Skeletal muscle cell (primary cell): ENCODE results near the gene RPS6KB2.
"Not testable (repeated sequence)": the region's sequence is repeated elsewhere in the genome, so short reads cannot be mapped to it uniquely, and the experiment has no call there.

Source experiments
- DNase-seq: peaks from one replicate; pipeline ENCODE4 v3.0.0-alpha.2; 2010; ENCODE audit warnings: low read depth
- H3K4me3 ChIP-seq: 2 replicates; pipeline ENCODE4 v1.5.1; 2011; ENCODE audit warnings: low read depth, mild to moderate bottlenecking, control low read depth, low read length, moderate library complexity

Gene RPS6KB2

DNA sequence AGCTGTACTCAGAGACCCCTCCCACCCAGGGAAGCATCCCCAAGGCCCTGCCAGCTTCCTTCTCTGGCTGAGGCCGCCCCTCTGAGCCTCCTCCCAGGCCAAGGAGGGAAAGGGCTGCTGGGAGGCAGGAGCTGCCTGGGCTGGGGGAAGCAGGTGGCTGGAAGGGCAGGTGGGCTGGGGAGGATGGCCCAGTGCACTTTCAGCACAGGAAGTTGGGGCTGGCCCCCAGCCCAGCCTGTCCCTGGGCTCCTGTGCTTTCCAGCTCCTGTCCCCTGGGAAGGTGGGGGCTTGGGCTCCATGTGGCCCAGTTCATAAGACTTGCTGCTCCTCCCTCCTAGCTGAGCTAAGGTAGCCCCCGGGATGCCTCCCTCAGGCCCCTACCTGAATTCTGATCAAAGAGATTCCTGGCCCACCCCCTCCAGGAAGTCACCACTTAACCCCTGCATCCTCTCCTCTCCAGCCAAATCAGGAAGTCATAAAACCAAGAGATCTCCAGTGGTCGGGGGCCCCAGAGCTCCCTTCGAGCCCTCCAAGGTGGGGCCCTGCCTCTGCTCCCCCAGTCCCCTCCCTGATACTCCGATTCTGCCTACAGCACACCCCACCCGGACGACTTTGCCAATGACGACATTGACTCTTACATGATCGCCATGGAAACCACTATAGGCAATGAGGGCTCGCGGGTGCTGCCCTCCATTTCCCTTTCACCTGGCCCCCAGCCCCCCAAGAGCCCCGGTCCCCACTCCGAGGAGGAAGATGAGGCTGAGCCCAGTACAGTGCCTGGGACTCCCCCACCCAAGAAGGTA lies 31.5 kb upstream of the RPS6KB2 start:
- DNase-seq: no peak

DNA sequence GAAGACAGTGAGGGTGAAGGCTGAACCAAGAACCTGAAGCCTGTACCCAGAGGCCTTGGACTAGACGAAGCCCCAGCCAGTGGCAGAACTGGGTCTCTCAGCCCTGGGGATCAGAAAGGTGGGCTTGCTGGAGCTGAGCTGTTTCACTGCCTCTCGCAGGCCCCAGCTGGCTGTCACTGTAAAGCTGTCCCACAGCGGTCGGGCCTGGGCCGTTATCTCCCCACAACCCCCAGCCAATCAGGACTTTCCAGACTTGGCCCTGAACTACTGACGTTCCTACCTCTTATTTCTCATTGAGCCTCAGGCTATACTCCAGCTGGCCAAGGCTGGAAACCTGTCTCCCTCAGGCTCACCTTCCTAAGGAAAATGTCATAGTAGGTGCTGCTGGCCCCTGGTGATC lies 30.8 kb upstream of the RPS6KB2 start:
- H3K4me3 ChIP-seq: no peak overlapping the region
- no peak for DNase-seq

More for the DNA sequence above, 31.5 kb upstream of the RPS6KB2 start:
- H3K4me3 ChIP-seq: no peak overlapping the region

- no peak overlapping the region for H3K4me3 ChIP-seq
- DNase-seq: no peak
These were observed 30.2 kb upstream of the RPS6KB2 start for GRCh38 chr11:67397986-67398660.

DNA sequence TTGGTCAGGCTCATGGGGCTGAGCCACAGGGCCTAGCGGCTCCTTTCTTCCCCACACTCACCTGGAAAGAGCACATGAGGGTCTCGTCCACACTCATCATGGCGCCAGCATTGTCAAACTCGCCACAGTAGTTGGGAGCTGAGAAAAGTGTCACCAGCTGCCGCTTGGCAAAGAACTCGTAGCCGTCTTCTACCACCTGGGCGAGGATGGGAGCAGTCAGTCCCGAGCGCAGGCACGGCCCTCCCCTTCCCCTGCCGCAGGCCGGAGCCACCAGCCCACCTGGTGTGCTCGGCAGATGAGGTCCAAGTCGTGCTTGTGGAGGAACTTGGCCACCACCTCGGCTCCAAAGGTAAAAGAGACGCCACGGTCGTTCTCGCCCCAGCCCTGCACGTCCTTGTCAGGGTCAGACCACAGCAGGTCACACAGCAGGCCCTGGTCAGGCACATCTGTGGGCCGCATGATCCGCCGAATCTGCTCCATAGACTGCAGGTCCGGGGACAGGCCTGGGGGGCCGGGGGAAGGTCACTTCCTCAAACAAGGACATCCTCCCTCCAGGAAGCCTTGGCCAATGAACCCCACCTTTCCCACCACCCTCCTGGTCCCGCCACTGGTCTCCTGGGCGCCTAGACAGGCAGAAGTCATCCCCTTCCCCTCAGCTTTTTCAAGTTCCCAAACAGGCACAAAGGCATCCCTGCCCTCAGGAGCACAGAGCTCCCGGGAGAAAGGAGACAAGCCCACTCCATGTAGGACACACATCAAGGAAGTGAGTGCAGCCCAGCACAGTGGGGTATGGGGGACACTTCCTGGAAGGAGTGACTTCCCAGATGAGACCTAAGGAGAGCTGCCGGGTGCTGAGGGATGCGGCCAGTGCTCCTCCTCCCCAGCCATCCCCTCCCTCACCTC lies 29.4 kb upstream of the RPS6KB2 start:
- DNase-seq: no peak
- H3K4me3 ChIP-seq: no peak overlapping the region

DNA sequence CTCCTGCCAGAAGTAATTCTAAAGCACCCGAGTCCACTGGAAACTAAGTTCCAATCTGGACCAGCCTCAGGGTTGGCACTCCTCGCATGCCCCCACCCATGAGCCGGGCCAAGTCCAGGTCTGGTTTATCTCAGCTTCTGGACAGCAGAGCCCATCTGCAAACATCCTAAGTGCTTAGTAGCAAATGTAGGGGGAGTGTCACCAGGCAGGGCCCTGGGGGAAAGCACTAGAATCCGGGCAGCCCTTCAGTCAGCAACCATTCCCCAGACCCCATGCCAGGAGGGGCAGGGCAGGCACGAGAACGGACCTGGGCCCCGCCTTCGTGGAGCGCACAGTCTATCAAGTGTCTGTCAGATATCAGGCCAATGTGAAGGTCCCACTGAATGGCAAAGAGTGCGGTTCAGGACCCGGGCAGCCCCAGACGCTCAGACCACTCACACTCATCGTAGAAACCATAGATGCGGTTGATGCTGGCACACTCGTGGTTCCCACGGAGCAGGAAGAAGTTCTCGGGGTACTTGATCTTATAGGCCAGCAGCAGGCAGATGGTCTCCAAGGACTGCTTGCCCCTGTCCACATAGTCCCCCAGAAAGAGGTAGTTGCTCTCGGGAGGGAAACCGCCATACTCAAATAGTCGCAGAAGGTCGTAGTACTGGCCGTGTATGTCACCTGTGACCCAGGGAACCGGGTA lies 27.9 kb upstream of the RPS6KB2 start:
- DNase-seq: no peak
- peak overlapping the region; percentile 98 for H3K4me3 ChIP-seq

- peak overlapping the region; percentile 98 for H3K4me3 ChIP-seq
- no peak for DNase-seq
These were observed 27.3 kb upstream of the RPS6KB2 start for GRCh38 chr11:67400942-67401494.

GRCh38 chr11:67401495-67402191 lies 26.7 kb upstream of the RPS6KB2 start, which contains the start of gene PPP1CA:
Gene PPP1CA, minus strand, starts transcription at chr11:67401858. Its CDS starts 76 bp downstream, at chr11:67401782.
- DNase-seq: peak; percentile 56
- H3K4me3 ChIP-seq: peak within 1 kb of the TSS; percentile 98

DNA sequence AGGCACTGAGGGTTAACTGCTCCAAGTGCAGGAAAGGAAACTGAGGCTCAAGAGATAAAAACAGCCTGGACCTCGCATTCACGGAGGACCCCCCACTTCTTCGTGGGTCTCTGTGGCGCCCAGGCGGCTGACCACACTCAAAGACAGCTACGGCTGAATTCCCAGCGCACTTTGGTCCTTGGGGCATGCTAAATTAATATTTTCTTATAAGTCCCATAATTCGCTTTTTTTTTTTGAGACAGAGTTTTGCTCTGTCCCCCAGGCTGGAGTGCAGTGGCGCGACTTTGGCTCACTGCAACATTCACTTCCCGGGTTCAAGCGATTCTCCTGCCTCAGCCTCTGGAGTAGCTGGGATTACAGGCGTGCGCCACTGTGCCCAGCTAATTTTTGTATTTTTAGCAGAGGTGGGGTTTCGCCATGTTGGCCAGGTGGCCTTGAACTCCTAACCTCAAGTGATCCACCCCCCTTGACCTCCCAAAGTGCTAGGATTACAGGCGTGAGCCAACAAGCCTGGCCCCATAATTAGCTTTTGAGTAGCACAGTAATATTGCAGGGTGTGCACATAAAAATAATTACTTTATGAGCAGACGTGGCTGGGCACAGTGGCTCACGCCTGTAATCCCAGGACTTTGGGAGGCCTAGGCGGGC lies 26.0 kb upstream of the RPS6KB2 start:
- not testable (repeated sequence) for DNase-seq
- peak overlapping the region; percentile 39 for H3K4me3 ChIP-seq

- H3K4me3 ChIP-seq, DNase-seq: not testable (repeated sequence)
These were observed 25.2 kb upstream of the RPS6KB2 start for GRCh38 chr11:67403085-67403484.

- no peak overlapping the region for H3K4me3 ChIP-seq
- no peak for DNase-seq
These were observed 23.6 kb upstream of the RPS6KB2 start for GRCh38 chr11:67404515-67405195.

GRCh38 chr11:67405196-67405567 lies 23.1 kb upstream of the RPS6KB2 start:
- H3K4me3 ChIP-seq: no peak overlapping the region

GRCh38 chr11:67405688-67406339 lies 22.5 kb upstream of the RPS6KB2 start:
- no peak for DNase-seq
- H3K4me3 ChIP-seq: no peak overlapping the region

More at GRCh38 chr11:67405196-67405567, 23.1 kb upstream of the RPS6KB2 start:
- DNase-seq: no peak

DNA sequence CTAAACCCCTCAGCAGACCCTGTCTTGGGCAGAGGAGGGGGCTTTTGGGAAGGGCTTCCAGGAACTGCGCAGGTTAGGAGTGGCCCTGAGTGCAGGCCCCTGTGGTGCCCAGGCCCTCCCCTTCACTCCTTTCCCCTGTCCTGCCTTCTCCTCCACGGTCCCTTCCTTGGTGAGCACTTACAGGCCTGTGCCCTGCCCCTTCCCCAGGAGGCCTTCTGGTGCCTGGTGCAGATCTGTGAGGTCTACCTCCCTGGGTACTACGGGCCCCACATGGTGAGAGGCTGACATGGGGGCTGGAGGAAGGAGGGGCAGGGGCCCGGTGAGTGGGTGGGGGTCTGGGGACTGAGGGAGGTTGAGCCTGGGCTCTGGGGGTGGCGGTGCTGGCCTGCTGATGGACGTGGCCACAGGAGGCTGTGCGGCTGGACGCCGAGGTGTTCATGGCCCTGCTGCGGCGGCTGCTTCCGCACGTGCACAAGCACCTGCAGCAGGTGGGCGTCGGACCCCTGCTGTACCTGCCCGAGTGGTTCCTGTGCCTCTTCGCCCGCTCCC lies 21.8 kb upstream of the RPS6KB2 start:
- no peak overlapping the region for H3K4me3 ChIP-seq

GRCh38 chr11:67406969-67407687 lies 21.2 kb upstream of the RPS6KB2 start:
- H3K4me3 ChIP-seq: no peak overlapping the region
- DNase-seq: no peak

More for the DNA sequence above, 21.8 kb upstream of the RPS6KB2 start:
- DNase-seq: no peak

DNA sequence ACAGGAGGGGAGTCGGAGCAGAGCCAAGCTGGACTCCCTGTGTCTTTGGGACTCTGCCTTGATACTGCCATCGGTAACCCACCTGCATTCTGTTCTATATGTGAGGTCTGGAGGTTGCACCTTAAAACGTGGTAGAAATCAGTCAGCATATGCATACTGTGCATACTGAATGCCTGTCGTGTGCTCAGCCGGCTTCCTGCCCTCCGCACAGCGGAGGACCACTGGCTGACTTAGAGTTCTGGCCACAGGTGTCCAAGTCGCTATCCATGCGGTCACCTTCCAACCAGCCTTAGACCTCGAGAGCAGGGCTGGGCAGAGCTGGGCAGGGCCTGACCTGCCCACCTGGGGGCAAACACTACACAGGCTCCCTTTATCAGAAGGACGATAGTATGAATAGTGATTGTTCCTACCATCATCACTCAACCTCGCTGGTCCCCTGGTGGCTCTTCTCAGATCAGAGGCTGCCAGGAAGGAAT lies 20.6 kb upstream of the RPS6KB2 start:
- H3K4me3 ChIP-seq: no peak overlapping the region
- DNase-seq: no peak
